Sigmoid colon (tissue), 4 donors: ENCODE results near the gene ADAMTSL2.

Experiments used
- EP300 ChIP-seq, 4 donors: sonication (generic); formaldehyde crosslinking; IDR thresholded peaks; one replicate each; pipeline ENCODE4 v1.6.1; 2017; ENCODE audit warnings: antibody characterized with exemption in 4 of 4
- TF ChIP-seq, protein P1 (sequence below), 4 experiments: fragments of 450-650 bp in 3 of 4; fragments of 200-600 bp in 1 of 4; IDR thresholded peaks; one replicate each; pipeline ENCODE4 v1.5.1; 2016 to 2019; ENCODE audit warnings: antibody characterized with exemption in 4 of 4, mild to moderate bottlenecking in 3 of 4, moderate library complexity in 2 of 4

DNA sequence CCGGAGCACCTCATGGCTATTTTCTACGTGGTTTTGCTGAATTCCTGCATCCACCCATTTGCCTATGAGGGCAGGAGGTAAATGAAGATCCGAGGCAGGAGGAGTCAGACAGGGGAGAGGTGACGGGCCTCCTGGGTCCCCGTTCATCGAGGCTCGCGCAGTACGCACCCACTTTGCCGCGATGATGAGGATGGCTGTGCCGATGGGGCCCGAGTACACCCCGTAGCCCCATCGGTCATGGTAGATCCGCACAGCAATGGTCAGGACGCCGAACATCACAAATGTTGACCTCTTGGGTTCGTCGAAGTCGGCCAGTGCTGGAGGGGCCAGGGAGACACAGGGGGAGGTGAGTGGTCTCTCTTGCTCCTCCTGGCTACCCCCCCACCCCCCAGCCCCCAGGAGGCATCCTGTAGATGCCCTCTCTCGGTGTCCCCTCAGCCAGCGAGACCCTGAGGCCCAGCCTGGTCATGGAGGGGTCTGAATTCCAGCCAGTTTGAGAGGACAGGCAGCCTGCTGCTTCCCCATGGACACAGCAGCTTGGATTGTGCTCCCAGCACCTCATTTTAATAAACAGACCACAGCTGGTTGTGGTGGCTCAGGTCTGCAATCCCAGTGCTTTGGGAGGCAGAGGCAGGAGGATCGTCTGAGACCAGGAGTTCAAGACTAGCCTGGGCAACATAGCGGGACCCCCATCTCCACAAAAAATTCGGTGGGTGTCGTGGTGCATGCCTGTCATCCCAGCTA is 15.6 kb upstream of the ADAMTSL2 start:
- no peak for TF ChIP-seq EP300 (IDR thresholded peaks at IDR 0.05)
- TF ChIP-seq, protein P1, sequence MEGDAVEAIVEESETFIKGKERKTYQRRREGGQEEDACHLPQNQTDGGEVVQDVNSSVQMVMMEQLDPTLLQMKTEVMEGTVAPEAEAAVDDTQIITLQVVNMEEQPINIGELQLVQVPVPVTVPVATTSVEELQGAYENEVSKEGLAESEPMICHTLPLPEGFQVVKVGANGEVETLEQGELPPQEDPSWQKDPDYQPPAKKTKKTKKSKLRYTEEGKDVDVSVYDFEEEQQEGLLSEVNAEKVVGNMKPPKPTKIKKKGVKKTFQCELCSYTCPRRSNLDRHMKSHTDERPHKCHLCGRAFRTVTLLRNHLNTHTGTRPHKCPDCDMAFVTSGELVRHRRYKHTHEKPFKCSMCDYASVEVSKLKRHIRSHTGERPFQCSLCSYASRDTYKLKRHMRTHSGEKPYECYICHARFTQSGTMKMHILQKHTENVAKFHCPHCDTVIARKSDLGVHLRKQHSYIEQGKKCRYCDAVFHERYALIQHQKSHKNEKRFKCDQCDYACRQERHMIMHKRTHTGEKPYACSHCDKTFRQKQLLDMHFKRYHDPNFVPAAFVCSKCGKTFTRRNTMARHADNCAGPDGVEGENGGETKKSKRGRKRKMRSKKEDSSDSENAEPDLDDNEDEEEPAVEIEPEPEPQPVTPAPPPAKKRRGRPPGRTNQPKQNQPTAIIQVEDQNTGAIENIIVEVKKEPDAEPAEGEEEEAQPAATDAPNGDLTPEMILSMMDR (IDR thresholded peaks at IDR 0.05), result no peak
